HG02840 (cell line): ENCODE results near the gene NFIA.

ENCODE experiments used
- ATAC-seq: cut with Tn5 transposase; IDR thresholded peaks from one replicate; pipeline ENCODE4 v1.9.1; 2021; ENCODE audit warnings: mild to moderate bottlenecking, moderate library complexity, moderate number of reproducible peaks; ENCODE audit not compliant: unreplicated experiment, low FRiP score

NFIA gene

GRCh38 chr1:61377242-61377958, 295.0 kb downstream of the NFIA start:
- no peak for ATAC-seq

- no peak for ATAC-seq
Observed at GRCh38 chr1:61378494-61379180, 296.3 kb downstream of the NFIA start.

- no peak for ATAC-seq
Observed at GRCh38 chr1:61379693-61380092, 297.3 kb downstream of the NFIA start.

- no peak for ATAC-seq
Observed at GRCh38 chr1:61380561-61380960, 298.2 kb downstream of the NFIA start.

GRCh38 chr1:61386323-61386722, 304.0 kb downstream of the NFIA start:
- ATAC-seq = no peak

GRCh38 chr1:61386770-61387169, 304.4 kb downstream of the NFIA start:
- no peak for ATAC-seq

- no peak for ATAC-seq
Observed at GRCh38 chr1:61387829-61388228, 305.5 kb downstream of the NFIA start.

- ATAC-seq = no peak
Observed at GRCh38 chr1:61388566-61388965, 306.2 kb downstream of the NFIA start.

- ATAC-seq = no peak
Observed at GRCh38 chr1:61389194-61389925, 307.0 kb downstream of the NFIA start.

- ATAC-seq = no peak
Observed at GRCh38 chr1:61389926-61390845, 307.8 kb downstream of the NFIA start.

- no peak for ATAC-seq
Observed at GRCh38 chr1:61391730-61392129, 309.4 kb downstream of the NFIA start.

GRCh38 chr1:61392409-61393242, 310.3 kb downstream of the NFIA start:
- ATAC-seq = no peak

- ATAC-seq = no peak
Observed at GRCh38 chr1:61393575-61393974, 311.2 kb downstream of the NFIA start.

- ATAC-seq = no peak
Observed at GRCh38 chr1:61395146-61395800, 312.9 kb downstream of the NFIA start.

- ATAC-seq = no peak
Observed at GRCh38 chr1:61397495-61397894, 315.1 kb downstream of the NFIA start.

GRCh38 chr1:61397935-61398334, 315.6 kb downstream of the NFIA start:
- no peak for ATAC-seq

- ATAC-seq = no peak
Observed at GRCh38 chr1:61399199-61399598, 316.8 kb downstream of the NFIA start.

- ATAC-seq = no peak
Observed at GRCh38 chr1:61400131-61400770, 317.9 kb downstream of the NFIA start.

- no peak for ATAC-seq
Observed at GRCh38 chr1:61400997-61401396, 318.6 kb downstream of the NFIA start.
